ENCODE results near the gene ZNF263.

DNA sequence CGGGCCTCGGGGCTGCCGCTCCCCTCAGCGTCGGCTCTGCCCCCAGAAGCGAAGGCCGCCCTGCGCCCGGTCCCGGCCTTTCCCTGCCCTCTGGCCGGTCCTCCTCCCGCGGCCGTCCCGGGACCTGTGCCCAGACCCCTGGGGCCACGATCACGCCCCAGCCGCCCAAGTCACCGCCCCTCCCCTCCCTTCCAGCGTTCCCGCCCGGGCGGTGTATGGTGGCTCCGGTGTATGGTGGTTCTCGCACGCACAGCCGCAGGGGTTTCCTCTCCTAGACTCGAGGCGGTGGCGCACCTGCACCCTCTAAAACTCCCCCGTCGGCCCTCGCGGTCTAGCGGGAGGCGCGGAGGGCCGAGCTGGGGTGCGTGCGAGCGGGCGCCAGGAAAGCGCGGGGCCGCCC, 11.9 kb downstream of the ZNF263 start:
- no peak for TF ChIP-seq IRF2 (CRISPR knock-in tag; IDR thresholded peaks at IDR 0.05; ENCODE audit: borderline replicate concordance, low read depth)
- no peak for TF ChIP-seq FOXP1 (CRISPR knock-in tag; IDR thresholded peaks at IDR 0.05; ENCODE audit: borderline replicate concordance)
- TF ChIP-seq, protein P1, sequence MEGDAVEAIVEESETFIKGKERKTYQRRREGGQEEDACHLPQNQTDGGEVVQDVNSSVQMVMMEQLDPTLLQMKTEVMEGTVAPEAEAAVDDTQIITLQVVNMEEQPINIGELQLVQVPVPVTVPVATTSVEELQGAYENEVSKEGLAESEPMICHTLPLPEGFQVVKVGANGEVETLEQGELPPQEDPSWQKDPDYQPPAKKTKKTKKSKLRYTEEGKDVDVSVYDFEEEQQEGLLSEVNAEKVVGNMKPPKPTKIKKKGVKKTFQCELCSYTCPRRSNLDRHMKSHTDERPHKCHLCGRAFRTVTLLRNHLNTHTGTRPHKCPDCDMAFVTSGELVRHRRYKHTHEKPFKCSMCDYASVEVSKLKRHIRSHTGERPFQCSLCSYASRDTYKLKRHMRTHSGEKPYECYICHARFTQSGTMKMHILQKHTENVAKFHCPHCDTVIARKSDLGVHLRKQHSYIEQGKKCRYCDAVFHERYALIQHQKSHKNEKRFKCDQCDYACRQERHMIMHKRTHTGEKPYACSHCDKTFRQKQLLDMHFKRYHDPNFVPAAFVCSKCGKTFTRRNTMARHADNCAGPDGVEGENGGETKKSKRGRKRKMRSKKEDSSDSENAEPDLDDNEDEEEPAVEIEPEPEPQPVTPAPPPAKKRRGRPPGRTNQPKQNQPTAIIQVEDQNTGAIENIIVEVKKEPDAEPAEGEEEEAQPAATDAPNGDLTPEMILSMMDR (IDR thresholded peaks at IDR 0.05) = no peak

Data from WTC11 (cell line).